DMS 273 (cell line): Measurements from ENCODE around the gene NECTIN1.

ENCODE experiments used
- DNase-seq: peaks from one replicate; lab custom pipeline; 2025; ENCODE audit not compliant: unreplicated experiment; lab: John Stamatoyannopoulos, UW

NECTIN1 gene

GRCh38 chr11:119714189-119714588, 14.8 kb downstream of the NECTIN1 start:
- no peak for DNase-seq

- no peak for DNase-seq
Observed at GRCh38 chr11:119713359-119714040, 15.5 kb downstream of the NECTIN1 start.

- DNase-seq = no peak
Observed at GRCh38 chr11:119712459-119713358, 16.3 kb downstream of the NECTIN1 start.

- DNase-seq = no peak
Observed at GRCh38 chr11:119712006-119712405, 17.0 kb downstream of the NECTIN1 start.

DNA sequence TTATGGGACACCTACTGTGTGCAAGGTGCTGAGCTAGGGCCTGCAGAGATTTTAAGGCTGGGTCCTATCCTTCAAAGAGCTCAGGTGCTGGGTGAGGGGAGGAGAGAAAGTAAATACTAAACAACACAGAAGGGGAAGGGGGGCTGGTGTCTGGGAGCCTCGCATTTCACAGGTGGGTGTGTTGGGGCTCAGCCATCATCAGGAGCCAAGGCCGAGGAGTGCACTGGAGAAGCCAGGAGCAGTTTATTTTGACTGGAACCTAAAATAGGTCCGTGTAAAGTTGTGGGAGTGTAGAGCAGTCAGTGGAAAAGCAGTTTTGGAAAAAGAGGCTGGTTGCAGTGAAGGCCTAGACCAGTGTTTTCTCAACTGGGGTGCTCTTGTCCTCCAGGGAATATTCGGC, 17.5 kb downstream of the NECTIN1 start:
- no peak for DNase-seq

GRCh38 chr11:119710417-119710816, 18.6 kb downstream of the NECTIN1 start:
- no peak for DNase-seq

- peak; percentile 95 for DNase-seq
Observed at GRCh38 chr11:119709638-119710346, 19.2 kb downstream of the NECTIN1 start.

DNA sequence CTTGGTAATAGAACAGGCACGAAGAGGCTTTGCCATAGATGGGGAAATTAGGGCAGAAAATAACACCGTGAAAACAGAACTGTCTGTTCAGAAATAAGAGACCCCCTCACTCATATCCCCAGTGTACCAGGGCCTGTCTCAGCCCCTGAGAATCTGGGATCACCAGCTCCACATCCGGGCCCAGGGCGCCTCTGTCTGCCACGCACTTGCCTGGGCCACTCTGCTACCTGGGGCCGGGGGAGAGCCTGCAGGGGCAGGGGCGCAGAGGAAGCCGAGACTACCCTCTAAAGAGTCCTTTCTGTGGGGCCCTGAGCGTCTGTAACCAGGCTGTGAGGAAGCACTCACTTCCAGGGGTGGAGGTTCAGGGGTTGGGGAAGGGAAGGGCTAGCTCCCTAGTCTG, 19.8 kb downstream of the NECTIN1 start:
- DNase-seq = no peak

- DNase-seq = no peak
Observed at GRCh38 chr11:119708384-119708783, 20.6 kb downstream of the NECTIN1 start.

DNA sequence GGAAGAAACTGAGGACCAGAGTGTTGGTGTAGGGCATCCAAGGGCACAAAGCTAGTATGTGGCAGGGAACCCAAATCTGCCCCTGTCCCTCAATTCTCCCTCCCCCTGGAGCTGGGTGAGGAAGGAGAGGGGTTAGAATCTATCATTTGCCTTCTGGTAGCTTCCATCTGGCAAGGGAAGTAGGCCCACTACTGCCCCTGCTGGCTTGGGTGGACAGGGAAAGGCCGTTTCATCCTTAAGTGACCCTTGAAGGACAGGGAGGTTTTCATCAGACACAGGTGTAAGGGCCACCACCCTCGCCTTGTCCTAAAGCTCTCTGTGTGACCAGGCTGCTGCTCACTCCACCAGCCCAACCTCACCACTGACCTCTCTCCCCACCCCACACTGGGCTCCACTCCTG, 22.1 kb downstream of the NECTIN1 start:
- DNase-seq = peak; percentile 11

DNA sequence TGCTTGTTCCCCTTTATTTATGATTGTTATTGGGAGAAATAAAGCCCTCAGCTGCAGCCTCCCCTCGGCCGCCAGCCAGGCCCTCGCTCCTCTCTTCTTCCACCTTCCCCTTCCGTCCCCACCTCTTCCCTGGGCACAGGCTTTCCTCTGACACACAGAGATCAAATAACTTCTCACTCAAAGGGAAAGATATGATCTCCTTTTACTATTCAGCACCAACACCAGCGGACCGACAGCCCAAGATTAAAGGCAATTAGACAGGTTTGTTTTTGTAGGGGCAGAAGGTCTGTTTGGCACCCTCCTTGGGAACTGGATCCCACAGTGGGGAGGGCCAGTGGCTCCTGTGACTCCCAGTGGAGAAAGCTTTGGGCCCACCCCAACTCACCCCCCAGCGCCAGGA, 23.0 kb downstream of the NECTIN1 start:
- peak; percentile 83 for DNase-seq

- DNase-seq = no peak
Observed at GRCh38 chr11:119705362-119705761, 23.6 kb downstream of the NECTIN1 start.

DNA sequence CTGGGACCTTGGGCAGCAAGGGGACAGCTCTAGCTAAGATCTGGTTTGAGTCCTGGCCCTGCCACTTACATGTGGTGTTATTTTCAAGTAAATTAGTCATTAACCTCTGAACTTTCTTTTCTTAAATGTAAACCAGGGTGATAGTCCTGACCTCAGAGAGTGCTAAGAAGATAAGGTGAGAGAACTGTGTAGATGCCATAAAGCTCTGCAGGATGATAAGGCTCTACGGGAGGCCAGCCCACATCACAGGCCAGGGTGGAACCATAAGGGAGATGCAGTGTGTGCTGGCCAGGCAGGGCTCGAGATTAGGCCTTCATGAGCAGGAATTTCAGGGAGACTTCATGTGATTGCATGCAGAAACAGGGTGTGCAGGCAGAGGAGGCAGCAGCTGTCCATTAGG, 24.2 kb downstream of the NECTIN1 start:
- no peak for DNase-seq

GRCh38 chr11:119701591-119702549, 27.1 kb downstream of the NECTIN1 start:
- DNase-seq = peak; percentile 93

DNA sequence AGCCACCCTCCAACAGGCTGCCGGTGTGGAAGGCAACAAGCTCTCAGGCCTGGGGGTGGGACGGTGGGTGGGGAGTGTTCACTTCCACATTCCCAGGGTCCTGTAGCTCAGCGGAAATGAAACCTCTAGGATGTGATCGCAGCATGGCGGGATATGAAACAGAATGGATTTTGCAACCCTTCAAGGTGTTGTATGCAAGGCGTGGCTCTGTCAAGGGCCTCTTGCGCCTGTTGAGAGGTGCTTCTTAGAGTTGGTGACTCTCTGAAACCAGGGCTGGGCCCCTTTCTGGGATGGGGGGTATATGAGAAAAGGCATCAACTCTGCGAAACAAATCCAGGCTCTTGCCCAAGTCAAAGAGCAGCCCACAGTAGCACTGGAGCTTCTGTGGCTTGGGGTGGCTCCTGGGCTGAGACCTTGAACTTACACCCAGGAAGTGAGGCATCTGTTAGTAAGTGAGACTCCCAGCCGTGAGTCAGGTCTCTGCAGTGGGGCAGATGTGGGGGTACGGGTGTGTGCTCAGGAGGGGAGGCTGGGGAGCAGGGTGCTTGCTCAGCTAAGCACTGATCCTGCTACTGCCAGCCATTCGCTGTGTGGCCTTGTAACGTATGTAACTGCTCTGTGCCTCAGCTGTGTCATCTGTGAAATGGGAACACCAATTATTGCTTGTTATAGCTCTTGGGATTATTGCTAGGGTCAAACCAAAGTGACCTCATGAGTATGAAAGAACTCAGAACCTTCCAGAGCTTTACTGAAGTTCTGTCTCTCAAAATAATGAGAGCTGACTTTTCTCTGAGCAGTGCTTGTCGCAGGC, 28.3 kb downstream of the NECTIN1 start:
- DNase-seq = no peak

- no peak for DNase-seq
Observed at GRCh38 chr11:119700030-119700429, 29.0 kb downstream of the NECTIN1 start.

- DNase-seq = no peak
Observed at GRCh38 chr11:119699227-119699626, 29.8 kb downstream of the NECTIN1 start.

- no peak for DNase-seq
Observed at GRCh38 chr11:119697882-119698281, 31.1 kb downstream of the NECTIN1 start.

DNA sequence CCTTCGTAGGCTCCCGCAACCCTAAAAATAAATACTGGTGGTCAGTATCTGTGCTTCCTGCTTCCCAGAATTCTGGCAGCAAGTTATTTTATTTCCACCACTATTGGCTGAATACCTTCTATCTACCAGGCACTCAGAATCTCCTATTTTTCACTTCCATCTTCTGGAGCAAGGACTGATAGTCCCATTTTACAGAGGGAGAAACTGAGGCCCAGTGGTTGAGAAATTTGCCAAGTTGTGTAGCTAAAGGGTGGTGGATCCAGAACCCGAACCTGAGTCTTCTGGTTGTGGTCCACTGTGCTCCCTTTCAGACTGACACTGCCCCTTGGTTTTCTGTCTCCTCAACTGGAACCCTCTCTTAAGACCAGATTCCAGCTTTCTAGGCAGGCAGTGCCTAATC, 31.6 kb downstream of the NECTIN1 start:
- no peak for DNase-seq
